ENCODE results near the gene PLCH2.
"Not testable (repeated sequence)": the region's sequence is repeated elsewhere in the genome, so short reads cannot be mapped to it uniquely, and the experiment has no call there.

DNA sequence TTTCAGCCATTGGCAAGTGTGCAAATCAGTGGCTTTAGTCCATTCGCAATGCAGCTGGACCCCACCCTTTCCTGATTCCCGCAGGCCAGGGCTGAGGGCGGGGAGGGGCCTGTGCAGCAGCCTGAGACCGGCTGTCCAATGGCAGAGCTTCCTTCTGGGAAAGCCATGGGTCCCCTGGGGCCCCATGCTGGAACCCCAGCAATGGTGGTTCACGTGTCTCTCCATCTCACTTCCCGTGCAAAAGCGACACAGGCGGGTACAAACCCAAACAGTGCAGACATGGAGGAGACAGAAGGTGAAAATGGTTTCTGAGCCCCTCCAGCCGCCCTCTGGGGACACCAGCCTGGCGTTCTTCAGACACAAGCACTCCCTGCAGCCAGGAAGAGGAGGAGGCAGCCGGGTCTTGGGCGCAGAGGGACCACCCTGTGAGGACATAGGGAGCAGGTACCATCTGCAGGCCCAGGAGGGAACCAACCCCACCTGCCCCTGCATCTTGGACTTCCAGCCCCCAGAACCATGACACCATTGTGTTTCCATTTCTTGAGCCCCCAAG, 74.3 kb downstream of the PLCH2 start:
- TF ChIP-seq, protein P1, sequence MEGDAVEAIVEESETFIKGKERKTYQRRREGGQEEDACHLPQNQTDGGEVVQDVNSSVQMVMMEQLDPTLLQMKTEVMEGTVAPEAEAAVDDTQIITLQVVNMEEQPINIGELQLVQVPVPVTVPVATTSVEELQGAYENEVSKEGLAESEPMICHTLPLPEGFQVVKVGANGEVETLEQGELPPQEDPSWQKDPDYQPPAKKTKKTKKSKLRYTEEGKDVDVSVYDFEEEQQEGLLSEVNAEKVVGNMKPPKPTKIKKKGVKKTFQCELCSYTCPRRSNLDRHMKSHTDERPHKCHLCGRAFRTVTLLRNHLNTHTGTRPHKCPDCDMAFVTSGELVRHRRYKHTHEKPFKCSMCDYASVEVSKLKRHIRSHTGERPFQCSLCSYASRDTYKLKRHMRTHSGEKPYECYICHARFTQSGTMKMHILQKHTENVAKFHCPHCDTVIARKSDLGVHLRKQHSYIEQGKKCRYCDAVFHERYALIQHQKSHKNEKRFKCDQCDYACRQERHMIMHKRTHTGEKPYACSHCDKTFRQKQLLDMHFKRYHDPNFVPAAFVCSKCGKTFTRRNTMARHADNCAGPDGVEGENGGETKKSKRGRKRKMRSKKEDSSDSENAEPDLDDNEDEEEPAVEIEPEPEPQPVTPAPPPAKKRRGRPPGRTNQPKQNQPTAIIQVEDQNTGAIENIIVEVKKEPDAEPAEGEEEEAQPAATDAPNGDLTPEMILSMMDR (IDR thresholded peaks at IDR 0.05) = not testable (repeated sequence)
- TF ChIP-seq EZH2 (IDR thresholded peaks at IDR 0.05; ENCODE audit: borderline replicate concordance, insufficient read depth, low read depth, low read length, poor library complexity, severe bottlenecking) = not testable (repeated sequence)

Data from B cell (primary cell).